Calu3 (cell line): ENCODE results near the gene LZTR1. TPM values are rescaled to one million over a fixed set of nuclear protein-coding genes. Genes with fewer than 3 reads are reported as not detected.
A peak's percentile ranks its signal among the peaks of the same experiment; 100 is the strongest.

Experiments used
- BruUV-seq: library from RNA; stranded (reverse); fragments of 400-500 nt; replicated peaks from 2 replicates; lab custom pipeline; 2021; lab: Mats Ljungman, UMichigan
- CTCF ChIA-PET: fragments of 300-600 bp; sonication (Branson Sonifier 250); formaldehyde crosslinking; loops from one replicate; lab custom pipeline; 2022; ENCODE audit warnings: antibody characterized with exemption; lab: Charles Lee
- DNase-seq: peaks from one replicate; pipeline ENCODE4 v3.0.0; 2022
- H3K27ac Mint-ChIP-seq: one replicate; pipeline ENCODE4 v1.8.0; 2022; ENCODE audit warnings: mixed read lengths; ENCODE audit not compliant: unreplicated experiment
- H3K27me3 Mint-ChIP-seq: one replicate; pipeline ENCODE4 v1.8.0; 2022; ENCODE audit warnings: mixed read lengths; ENCODE audit not compliant: unreplicated experiment
- H3K36me3 Mint-ChIP-seq: one replicate; pipeline ENCODE4 v1.8.0; 2022; ENCODE audit warnings: mild to moderate bottlenecking, moderate library complexity, mixed read lengths; ENCODE audit not compliant: insufficient read depth, unreplicated experiment
- H3K4me1 Mint-ChIP-seq: one replicate; pipeline ENCODE4 v1.8.0; 2022; ENCODE audit warnings: mild to moderate bottlenecking, low read depth, mixed read lengths; ENCODE audit not compliant: unreplicated experiment
- H3K4me3 Mint-ChIP-seq: one replicate; pipeline ENCODE4 v1.8.0; 2022; ENCODE audit warnings: mild to moderate bottlenecking, low read depth, moderate library complexity, mixed read lengths; ENCODE audit not compliant: unreplicated experiment
- H3K9me3 Mint-ChIP-seq: one replicate; pipeline ENCODE4 v1.8.0; 2022; ENCODE audit warnings: low read depth, mixed read lengths; ENCODE audit not compliant: unreplicated experiment
- CTCF ChIP-seq: fragments of 200-600 bp; IDR thresholded peaks from one replicate; pipeline ENCODE4 v1.8.0; 2022; ENCODE audit warnings: antibody characterized with exemption; ENCODE audit not compliant: unreplicated experiment
- intact Hi-C: fragments of 100-400 bp; cut with micrococcal nuclease; formaldehyde crosslinking; loops from one replicate; pipeline ENCODE4 v1.10.0; 2022; ENCODE audit not compliant: unreplicated experiment
- total RNA-seq: library from RNA; stranded (reverse); gene quantifications from 2 replicates; pipeline ENCODE4 v1.2.3, GENCODE V29; 2022

The LZTR1 gene
- total RNA-seq, 1 experiment from 2014 or later: 55.4 TPM

- no TSS peak for BruUV-seq
- Mint-ChIP-seq H3K27me3 (no peaks in the 10 kb centered on the region), H3K4me3 (no peak overlapping the region), H3K4me1 (no peaks in the 10 kb centered on the region), H3K36me3 (peaks cover 71% of the 10 kb centered on the region), H3K27ac (no peak overlapping the region), H3K9me3 (no peaks in the 10 kb centered on the region)
- no peak for TF ChIP-seq CTCF
- intact Hi-C loops: no loop called here
- no peak for DNase-seq
- CTCF ChIA-PET: no interaction called here
Measured at GRCh38 chr22:20996598-20997535, 14.8 kb downstream of the LZTR1 start.

- H3K27ac Mint-ChIP-seq: no peak overlapping the region
- TF ChIP-seq CTCF: no peak
- peaks cover 77% of the 10 kb centered on the region for H3K36me3 Mint-ChIP-seq
- no peaks in the 10 kb centered on the region for H3K27me3 Mint-ChIP-seq
- no peak overlapping the region for H3K4me3 Mint-ChIP-seq
- no peak for DNase-seq
- no peaks in the 10 kb centered on the region for H3K4me1 Mint-ChIP-seq
- BruUV-seq: no TSS peak
- intact Hi-C loops: no loop called here
- H3K9me3 Mint-ChIP-seq: no peaks in the 10 kb centered on the region
- CTCF ChIA-PET: no interaction called here
Measured at GRCh38 chr22:20997536-20998257, 15.6 kb downstream of the LZTR1 start.

GRCh38 chr22:20998411-20999336 lies 16.6 kb downstream of the LZTR1 start:
- no peaks in the 10 kb centered on the region for H3K27me3 Mint-ChIP-seq
- DNase-seq: no peak
- H3K4me3 Mint-ChIP-seq: no peak overlapping the region
- CTCF ChIA-PET: interaction anchor here (1.4 kb wide), 1 partner anchor 113 kb away, joined by 4 read pairs; no protein-coding TSS in a partner anchor
- intact Hi-C loops: no loop called here
- no peaks in the 10 kb centered on the region for H3K9me3 Mint-ChIP-seq
- no TSS peak for BruUV-seq
- peak overlapping the region; percentile 30 for H3K27ac Mint-ChIP-seq
- H3K4me1 Mint-ChIP-seq: peaks cover 9% of the 10 kb centered on the region
- TF ChIP-seq CTCF: no peak
- H3K36me3 Mint-ChIP-seq: peaks cover 80% of the 10 kb centered on the region
